Liver (tissue), 9 donors: Measurements from ENCODE around the gene ADAMTS14. TPM values are rescaled to one million over a fixed set of nuclear protein-coding genes. Genes with fewer than 3 reads are reported as not detected.

ENCODE experiments used
- DNase-seq: peaks from one replicate; pipeline ENCODE4 v3.0.0-alpha.2; 2017; ENCODE audit warnings: low spot score
- H3K27ac ChIP-seq, 2 donors: one replicate each; pipeline ENCODE4 v1.7.0; 2013; ENCODE audit warnings: inconsistent platforms in 2 of 2, low read length in 2 of 2, control low read depth in 1 of 2, low read depth in 1 of 2, mild to moderate bottlenecking in 1 of 2
- H3K27me3 ChIP-seq, 4 donors: one replicate each; pipeline versions ENCODE4 v1.6.1 to v1.7.0; 2013; ENCODE audit warnings: low read length in 3 of 4, inconsistent platforms in 1 of 4, mild to moderate bottlenecking in 1 of 4, moderate library complexity in 1 of 4; ENCODE audit not compliant: control insufficient read depth in 4 of 4, insufficient read depth in 4 of 4
- H3K36me3 ChIP-seq, 4 donors: one replicate each; pipeline versions ENCODE4 v1.6.1 to v1.7.0; 2013; ENCODE audit warnings: low read length in 3 of 4, mild to moderate bottlenecking in 3 of 4, low read depth in 1 of 4, moderate library complexity in 1 of 4; ENCODE audit not compliant: control insufficient read depth in 4 of 4, insufficient read depth in 3 of 4
- H3K4me1 ChIP-seq, 4 donors: one replicate each; pipeline versions ENCODE4 v1.6.1 to v1.7.0; 2013; ENCODE audit warnings: low read length in 3 of 4, mild to moderate bottlenecking in 3 of 4, moderate library complexity in 1 of 4; ENCODE audit not compliant: control insufficient read depth in 4 of 4, insufficient read depth in 4 of 4
- H3K4me3 ChIP-seq, 3 donors: one replicate each; pipeline versions ENCODE4 v1.6.1 to v1.7.0; 2013; ENCODE audit warnings: low read length in 3 of 3, control low read depth in 1 of 3, low read depth in 1 of 3, mild to moderate bottlenecking in 1 of 3
- H3K9ac ChIP-seq, 2 donors: one replicate each; pipeline ENCODE4 v1.7.0; 2013; ENCODE audit warnings: low read length in 2 of 2, mild to moderate bottlenecking in 2 of 2, moderate library complexity in 2 of 2, control low read depth in 1 of 2, low read depth in 1 of 2
- H3K9me3 ChIP-seq, 4 donors: one replicate each; pipeline versions ENCODE4 v1.6.1 to v1.7.0; 2013; ENCODE audit warnings: low read length in 3 of 4; ENCODE audit not compliant: control insufficient read depth in 4 of 4
- FOXA1 ChIP-seq: IDR thresholded peaks from 2 replicates; pipeline ENCODE4 v1.6.1; 2016; ENCODE audit warnings: antibody characterized with exemption
- GABPA ChIP-seq, 2 donors: IDR thresholded peaks in 1 of 2; conservative IDR thresholded peaks in 1 of 2; 2 replicates each; pipeline ENCODE4 v1.6.1; 2016; ENCODE audit warnings: antibody characterized with exemption in 2 of 2, mild to moderate bottlenecking in 1 of 2, moderate library complexity in 1 of 2
- HNF4A ChIP-seq, 2 donors: conservative IDR thresholded peaks; 2 replicates each; pipeline ENCODE4 v1.6.1; 2016; ENCODE audit warnings: antibody characterized with exemption in 2 of 2, mild to moderate bottlenecking in 2 of 2
- JUND ChIP-seq, 2 donors: IDR thresholded peaks; 2 replicates each; pipeline ENCODE4 v1.6.1; 2016; ENCODE audit warnings: antibody characterized with exemption in 2 of 2
- NR2F2 ChIP-seq: IDR thresholded peaks from 2 replicates; pipeline ENCODE4 v1.6.1; 2016; ENCODE audit warnings: antibody characterized with exemption
- RXRA ChIP-seq, 2 donors: IDR thresholded peaks; 2 replicates each; pipeline ENCODE4 v1.6.1; 2017 to 2018; ENCODE audit warnings: antibody characterized with exemption in 2 of 2, mild to moderate bottlenecking in 1 of 2
- SP1 ChIP-seq: IDR thresholded peaks from 2 replicates; pipeline ENCODE4 v1.6.1; 2018; ENCODE audit warnings: antibody characterized with exemption, mild to moderate bottlenecking
- TAF1 ChIP-seq: conservative IDR thresholded peaks from 2 replicates; pipeline ENCODE4 v1.6.1; 2016; ENCODE audit warnings: antibody characterized with exemption, mild to moderate bottlenecking
- WGBS: extraction: QIAGEN DNeasy Blood & Tissue Kit; methylation state at CpG from one replicate; pipeline ENCODE4 v1.1.7; 2013; 5-methylcytosine and 5-hydroxymethylcytosine counted together
- polyA plus RNA-seq, 2 donors: library from polyadenylated mRNA; stranded (reverse) in 1 of 2; unstranded in 1 of 2; fragments of 200-250 nt in 1 of 2; fragments of >200 nt in 1 of 2; fragmentation: Nextera tagmentation in 1 of 2; extraction: Ambion mirVana in 1 of 2; gene quantifications; one replicate each; pipeline versions ENCODE4 v1.2.1 to v1.2.3, GENCODE V29; 2013 to 2015
- total RNA-seq, 2 donors: library from RNA; depleted of rRNA; stranded (reverse); fragments of >200 nt; gene quantifications; one replicate each; pipeline ENCODE4 v1.2.3, GENCODE V29; 2014
- TF ChIP-seq, protein P1 (sequence below): IDR thresholded peaks from 2 replicates; pipeline ENCODE4 v1.6.1; 2016; ENCODE audit warnings: antibody characterized with exemption
- TF ChIP-seq, protein P2 (sequence below): IDR thresholded peaks from 2 replicates; pipeline ENCODE4 v1.6.1; 2016; ENCODE audit warnings: antibody characterized with exemption, mild to moderate bottlenecking
- TF ChIP-seq, protein P3 (sequence below): IDR thresholded peaks from 2 replicates; pipeline ENCODE4 v1.6.1; 2016; ENCODE audit warnings: antibody characterized with exemption
- TF ChIP-seq, protein P4 (sequence below): fragments of 150-350 bp; IDR thresholded peaks from 2 replicates; pipeline ENCODE4 v1.5.1; 2017; ENCODE audit warnings: improper control_type of control experiment, low read depth, low read length; ENCODE audit not compliant: missing input control
- donor health status: healthy.
- donor health status: healthy.
- donor health status: healthy.
- donor health status: healthy.
- donor health status: healthy.

Gene ADAMTS14
- total and polyA plus RNA-seq, 4 donors: 0.09 to 0.33 (median 0.13) TPM

DNA sequence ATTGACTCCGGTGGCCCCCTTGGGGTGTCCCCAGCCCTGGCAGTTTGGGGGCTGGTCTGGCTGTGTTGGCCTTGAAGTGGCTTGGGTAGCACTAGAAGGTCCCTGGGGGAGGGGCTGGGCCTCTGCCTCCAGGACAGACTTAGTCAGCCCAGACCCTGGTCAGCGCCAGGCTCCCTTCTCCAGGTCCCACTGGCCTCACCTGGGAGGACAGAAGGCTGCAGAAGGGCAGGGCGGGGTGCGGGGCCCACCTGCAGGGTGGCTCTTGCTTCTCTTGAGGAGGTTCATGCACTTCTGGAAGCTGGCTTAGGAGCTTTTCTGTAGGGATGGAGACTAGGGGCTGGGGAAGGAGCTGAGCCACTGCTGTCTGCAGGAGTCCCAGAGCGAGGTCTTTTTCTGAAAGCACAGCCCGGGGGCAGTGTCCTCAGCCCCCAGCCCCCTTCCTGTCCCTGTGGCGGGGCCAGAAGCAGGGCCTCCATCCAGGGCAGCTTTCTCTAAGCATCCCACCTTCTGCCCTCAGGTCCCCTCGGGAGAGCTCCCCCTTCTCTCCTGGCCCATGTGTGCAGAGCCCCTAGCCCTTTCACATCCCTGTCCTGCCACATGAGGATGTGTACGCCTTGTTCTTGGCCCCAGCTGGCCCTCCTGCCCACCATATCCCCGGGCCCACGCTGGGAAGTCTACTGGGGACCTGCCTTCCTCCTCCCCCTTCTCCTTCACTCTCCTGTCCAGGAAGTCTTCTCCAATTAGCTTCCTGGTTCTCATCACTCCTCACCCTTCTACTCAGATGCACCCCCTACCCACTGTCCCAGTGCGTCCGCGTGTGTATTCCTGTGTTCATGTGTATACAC is 101.9 kb downstream of the ADAMTS14 start:
- WGBS: 93% methylated on average over 14 of the region's 14 CpGs
- Histone ChIP-seq H3K27me3 (no peaks in the 10 kb centered on the region), H3K36me3 (no peaks in the 10 kb centered on the region), H3K9me3 (no peaks in the 10 kb centered on the region), H3K4me3 (no peak overlapping the region), H3K4me1 (no peaks in the 10 kb centered on the region), H3K27ac (no peak overlapping the region), H3K9ac (no peak overlapping the region)
- TF ChIP-seq NR2F2 (no peak), SP1 (no peak), RXRA (IDR thresholded peaks at IDR 0.05) (no peak), GABPA (IDR thresholded peaks at IDR 0.05 in 1 of 2, conservative IDR thresholded peaks at IDR 0.05 in 1 of 2) (no peak), HNF4A (conservative IDR thresholded peaks at IDR 0.05) (no peak), TAF1 (no peak), FOXA1 (no peak), JUND (IDR thresholded peaks at IDR 0.05) (no peak)
- TF ChIP-seq, protein P1, sequence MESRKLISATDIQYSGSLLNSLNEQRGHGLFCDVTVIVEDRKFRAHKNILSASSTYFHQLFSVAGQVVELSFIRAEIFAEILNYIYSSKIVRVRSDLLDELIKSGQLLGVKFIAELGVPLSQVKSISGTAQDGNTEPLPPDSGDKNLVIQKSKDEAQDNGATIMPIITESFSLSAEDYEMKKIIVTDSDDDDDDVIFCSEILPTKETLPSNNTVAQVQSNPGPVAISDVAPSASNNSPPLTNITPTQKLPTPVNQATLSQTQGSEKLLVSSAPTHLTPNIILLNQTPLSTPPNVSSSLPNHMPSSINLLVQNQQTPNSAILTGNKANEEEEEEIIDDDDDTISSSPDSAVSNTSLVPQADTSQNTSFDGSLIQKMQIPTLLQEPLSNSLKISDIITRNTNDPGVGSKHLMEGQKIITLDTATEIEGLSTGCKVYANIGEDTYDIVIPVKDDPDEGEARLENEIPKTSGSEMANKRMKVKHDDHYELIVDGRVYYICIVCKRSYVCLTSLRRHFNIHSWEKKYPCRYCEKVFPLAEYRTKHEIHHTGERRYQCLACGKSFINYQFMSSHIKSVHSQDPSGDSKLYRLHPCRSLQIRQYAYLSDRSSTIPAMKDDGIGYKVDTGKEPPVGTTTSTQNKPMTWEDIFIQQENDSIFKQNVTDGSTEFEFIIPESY: no peak
- TF ChIP-seq, protein P2, sequence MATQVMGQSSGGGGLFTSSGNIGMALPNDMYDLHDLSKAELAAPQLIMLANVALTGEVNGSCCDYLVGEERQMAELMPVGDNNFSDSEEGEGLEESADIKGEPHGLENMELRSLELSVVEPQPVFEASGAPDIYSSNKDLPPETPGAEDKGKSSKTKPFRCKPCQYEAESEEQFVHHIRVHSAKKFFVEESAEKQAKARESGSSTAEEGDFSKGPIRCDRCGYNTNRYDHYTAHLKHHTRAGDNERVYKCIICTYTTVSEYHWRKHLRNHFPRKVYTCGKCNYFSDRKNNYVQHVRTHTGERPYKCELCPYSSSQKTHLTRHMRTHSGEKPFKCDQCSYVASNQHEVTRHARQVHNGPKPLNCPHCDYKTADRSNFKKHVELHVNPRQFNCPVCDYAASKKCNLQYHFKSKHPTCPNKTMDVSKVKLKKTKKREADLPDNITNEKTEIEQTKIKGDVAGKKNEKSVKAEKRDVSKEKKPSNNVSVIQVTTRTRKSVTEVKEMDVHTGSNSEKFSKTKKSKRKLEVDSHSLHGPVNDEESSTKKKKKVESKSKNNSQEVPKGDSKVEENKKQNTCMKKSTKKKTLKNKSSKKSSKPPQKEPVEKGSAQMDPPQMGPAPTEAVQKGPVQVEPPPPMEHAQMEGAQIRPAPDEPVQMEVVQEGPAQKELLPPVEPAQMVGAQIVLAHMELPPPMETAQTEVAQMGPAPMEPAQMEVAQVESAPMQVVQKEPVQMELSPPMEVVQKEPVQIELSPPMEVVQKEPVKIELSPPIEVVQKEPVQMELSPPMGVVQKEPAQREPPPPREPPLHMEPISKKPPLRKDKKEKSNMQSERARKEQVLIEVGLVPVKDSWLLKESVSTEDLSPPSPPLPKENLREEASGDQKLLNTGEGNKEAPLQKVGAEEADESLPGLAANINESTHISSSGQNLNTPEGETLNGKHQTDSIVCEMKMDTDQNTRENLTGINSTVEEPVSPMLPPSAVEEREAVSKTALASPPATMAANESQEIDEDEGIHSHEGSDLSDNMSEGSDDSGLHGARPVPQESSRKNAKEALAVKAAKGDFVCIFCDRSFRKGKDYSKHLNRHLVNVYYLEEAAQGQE: no peak
- TF ChIP-seq, protein P3, sequence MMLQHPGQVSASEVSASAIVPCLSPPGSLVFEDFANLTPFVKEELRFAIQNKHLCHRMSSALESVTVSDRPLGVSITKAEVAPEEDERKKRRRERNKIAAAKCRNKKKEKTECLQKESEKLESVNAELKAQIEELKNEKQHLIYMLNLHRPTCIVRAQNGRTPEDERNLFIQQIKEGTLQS: no peak
- TF ChIP-seq, protein P4, sequence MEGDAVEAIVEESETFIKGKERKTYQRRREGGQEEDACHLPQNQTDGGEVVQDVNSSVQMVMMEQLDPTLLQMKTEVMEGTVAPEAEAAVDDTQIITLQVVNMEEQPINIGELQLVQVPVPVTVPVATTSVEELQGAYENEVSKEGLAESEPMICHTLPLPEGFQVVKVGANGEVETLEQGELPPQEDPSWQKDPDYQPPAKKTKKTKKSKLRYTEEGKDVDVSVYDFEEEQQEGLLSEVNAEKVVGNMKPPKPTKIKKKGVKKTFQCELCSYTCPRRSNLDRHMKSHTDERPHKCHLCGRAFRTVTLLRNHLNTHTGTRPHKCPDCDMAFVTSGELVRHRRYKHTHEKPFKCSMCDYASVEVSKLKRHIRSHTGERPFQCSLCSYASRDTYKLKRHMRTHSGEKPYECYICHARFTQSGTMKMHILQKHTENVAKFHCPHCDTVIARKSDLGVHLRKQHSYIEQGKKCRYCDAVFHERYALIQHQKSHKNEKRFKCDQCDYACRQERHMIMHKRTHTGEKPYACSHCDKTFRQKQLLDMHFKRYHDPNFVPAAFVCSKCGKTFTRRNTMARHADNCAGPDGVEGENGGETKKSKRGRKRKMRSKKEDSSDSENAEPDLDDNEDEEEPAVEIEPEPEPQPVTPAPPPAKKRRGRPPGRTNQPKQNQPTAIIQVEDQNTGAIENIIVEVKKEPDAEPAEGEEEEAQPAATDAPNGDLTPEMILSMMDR: no peak
- DNase-seq: no peak
